ENCODE measurements around the gene MCAM.
A peak's percentile ranks its signal among the peaks of the same experiment; 100 is the strongest.

MCAM gene

GRCh38 chr11:119337581-119338317 is 20.8 kb upstream of the MCAM start:
- Histone ChIP-seq H3K9me2 (replicated peaks; ENCODE audit: control insufficient read depth, low read length) (no peaks in the 10 kb centered on the region), H3F3A (ENCODE audit: control insufficient read depth, insufficient read depth) (0 out of 2 replicates have a peak, but pooled peaks cover 3% of the 10 kb centered on the region), H3K4me2 (ENCODE audit: low read length) (peak overlapping the region; percentile 29), H3K9me3 (ENCODE audit: control insufficient read depth, insufficient read depth, low read length) (no peaks in the 10 kb centered on the region), H3K4me1 (ENCODE audit: control insufficient read depth, low read length) (peaks cover 53% of the 10 kb centered on the region), H3K79me2 (ENCODE audit: control insufficient read depth, low read length) (peaks cover 36% of the 10 kb centered on the region), H4K20me1 (ENCODE audit: control insufficient read depth, insufficient read depth, low read depth, low read length) (0 out of 2 replicates have a peak, but pooled peaks cover 8% of the 10 kb centered on the region), H3K4me3 (ENCODE audit: low read length) (peak overlapping the region; percentile 5; the same call in 1 of the 2 replicates), H3K27me3 (ENCODE audit: control insufficient read depth, low read length) (peaks cover 22% of the 10 kb centered on the region), H3K27ac (ENCODE audit: low read depth, low read length) (no peak overlapping the region), H3K36me3 (ENCODE audit: control insufficient read depth, low read length) (peaks cover 28% of the 10 kb centered on the region)
- TF ChIP-seq CTCF (IDR thresholded peaks at IDR 0.05; ENCODE audit: low read depth, low read length, poor library complexity, severe bottlenecking): no peak
- TF ChIP-seq EZH2phosphoT487 (IDR thresholded peaks at IDR 0.05; ENCODE audit: borderline replicate concordance, low read length): no peak

GRCh38 chr11:119336744-119337469 is 20.0 kb upstream of the MCAM start:
- TF ChIP-seq EZH2phosphoT487 (IDR thresholded peaks at IDR 0.05; ENCODE audit: borderline replicate concordance, low read length) (no peak), CTCF (IDR thresholded peaks at IDR 0.05; ENCODE audit: low read depth, low read length, poor library complexity, severe bottlenecking) (no peak)
- no peak overlapping the region for H3K4me3 ChIP-seq (ENCODE audit: low read length)
- H3K27ac ChIP-seq (ENCODE audit: low read depth, low read length): no peak overlapping the region
- H3K27me3 ChIP-seq (ENCODE audit: control insufficient read depth, low read length): peaks cover 14% of the 10 kb centered on the region
- H3K4me1 ChIP-seq (ENCODE audit: control insufficient read depth, low read length): peaks cover 53% of the 10 kb centered on the region
- H3K9me3 ChIP-seq (ENCODE audit: control insufficient read depth, insufficient read depth, low read length): no peaks in the 10 kb centered on the region
- 0 out of 2 replicates have a peak, but pooled peaks cover 3% of the 10 kb centered on the region for H3F3A ChIP-seq (ENCODE audit: control insufficient read depth, insufficient read depth)
- no peaks in the 10 kb centered on the region for H3K9me2 ChIP-seq (replicated peaks; ENCODE audit: control insufficient read depth, low read length)
- H3K79me2 ChIP-seq (ENCODE audit: control insufficient read depth, low read length): peaks cover 36% of the 10 kb centered on the region
- peaks cover 28% of the 10 kb centered on the region for H3K36me3 ChIP-seq (ENCODE audit: control insufficient read depth, low read length)
- peak overlapping the region; percentile 15; the same call in 1 of the 2 replicates for H3K4me2 ChIP-seq (ENCODE audit: low read length)
- 0 out of 2 replicates have a peak, but pooled peaks cover 8% of the 10 kb centered on the region for H4K20me1 ChIP-seq (ENCODE audit: control insufficient read depth, insufficient read depth, low read depth, low read length)

GRCh38 chr11:119335655-119336543 is 19.0 kb upstream of the MCAM start:
- H3K4me3 ChIP-seq (ENCODE audit: low read length): peak overlapping the region; percentile 82
- TF ChIP-seq EZH2phosphoT487 (IDR thresholded peaks at IDR 0.05; ENCODE audit: borderline replicate concordance, low read length): no peak
- no peak for TF ChIP-seq CTCF (IDR thresholded peaks at IDR 0.05; ENCODE audit: low read depth, low read length, poor library complexity, severe bottlenecking)
- peaks cover 28% of the 10 kb centered on the region for H3K36me3 ChIP-seq (ENCODE audit: control insufficient read depth, low read length)
- H4K20me1 ChIP-seq (ENCODE audit: control insufficient read depth, insufficient read depth, low read depth, low read length): 0 out of 2 replicates have a peak, but pooled peaks cover 8% of the 10 kb centered on the region
- H3K4me1 ChIP-seq (ENCODE audit: control insufficient read depth, low read length): peaks cover 46% of the 10 kb centered on the region
- H3F3A ChIP-seq (ENCODE audit: control insufficient read depth, insufficient read depth): 0 out of 2 replicates have a peak, but pooled peaks cover 3% of the 10 kb centered on the region
- no peak overlapping the region for H3K27ac ChIP-seq (ENCODE audit: low read depth, low read length)
- no peaks in the 10 kb centered on the region for H3K9me3 ChIP-seq (ENCODE audit: control insufficient read depth, insufficient read depth, low read length)
- peak overlapping the region; percentile 93 for H3K4me2 ChIP-seq (ENCODE audit: low read length)
- peaks cover 4% of the 10 kb centered on the region for H3K27me3 ChIP-seq (ENCODE audit: control insufficient read depth, low read length)
- H3K79me2 ChIP-seq (ENCODE audit: control insufficient read depth, low read length): peaks cover 36% of the 10 kb centered on the region
- no peaks in the 10 kb centered on the region for H3K9me2 ChIP-seq (replicated peaks; ENCODE audit: control insufficient read depth, low read length)

All from DOHH2 (cell line).